Testis (tissue), 3 donors: ENCODE measurements around the gene NOC4L. TPM values are rescaled to one million over a fixed set of nuclear protein-coding genes. Genes with fewer than 3 reads are reported as not detected.
"Not testable (repeated sequence)": the region's sequence is repeated elsewhere in the genome, so short reads cannot be mapped to it uniquely, and the experiment has no call there.

Source experiments
- DNase-seq: peaks from one replicate; pipeline ENCODE4 v3.0.0-alpha.2; 2019
- H3K27ac ChIP-seq, 2 donors: fragments of 200-600 bp; sonication (generic); one replicate each; pipeline ENCODE4 v1.5.1; 2019
- H3K27me3 ChIP-seq: fragments of 200-600 bp; sonication (generic); one replicate; pipeline ENCODE4 v1.5.1; 2019
- H3K36me3 ChIP-seq: fragments of 200-600 bp; sonication (generic); one replicate; pipeline ENCODE4 v1.5.1; 2017; ENCODE audit warnings: low read depth; ENCODE audit errors: missing control alignments
- H3K4me1 ChIP-seq: fragments of 200-600 bp; sonication (generic); one replicate; pipeline ENCODE4 v1.5.1; 2019
- H3K4me3 ChIP-seq, 2 donors: fragments of 200-600 bp; sonication (generic); one replicate each; pipeline ENCODE4 v1.5.1; 2017 to 2019
- H3K9me3 ChIP-seq: fragments of 200-600 bp; sonication (generic); one replicate; pipeline ENCODE4 v1.5.1; 2017
- POLR2A ChIP-seq: fragments of 450-650 bp; IDR thresholded peaks from one replicate; pipeline ENCODE4 v1.6.1; 2017; ENCODE audit warnings: antibody characterized with exemption, mild to moderate bottlenecking, moderate library complexity
- WGBS, 2 donors: methylation state at CpG; one replicate each; pipeline ENCODE4 v1.1.5; 2018; 5-methylcytosine and 5-hydroxymethylcytosine counted together
- intact Hi-C: fragments of 100-400 bp; cut with DNase I; formaldehyde crosslinking; loops from one replicate; pipeline ENCODE4 v1.15.1; 2023; ENCODE audit warnings: low total_unique reads
- polyA plus RNA-seq: library from polyadenylated mRNA; stranded (reverse); fragments of 350-450 nt; fragmentation: Illumina TruSeq; extraction: RNeasy Lipid Tissue Mini Kit (QIAGEN cat#74804); gene quantifications from one replicate; pipeline ENCODE4 v1.2.3, GENCODE V29; 2014; ENCODE audit warnings: low read depth, low replicate concordance; ENCODE audit not compliant: insufficient read depth
- total RNA-seq, 2 donors: library from RNA; depleted of rRNA; stranded (reverse); fragments of >200 nt; gene quantifications; one replicate each; pipeline ENCODE4 v1.2.3, GENCODE V29; 2016
- TF ChIP-seq, protein P1 (sequence below), 3 experiments: fragments of 450-650 bp in 2 of 3; fragments of 200-600 bp in 1 of 3; sonication (generic) in 1 of 3; IDR thresholded peaks; one replicate each; pipeline ENCODE4 v1.5.1; 2016 to 2019; ENCODE audit warnings: antibody characterized with exemption in 3 of 3, mild to moderate bottlenecking in 2 of 3, moderate library complexity in 1 of 3

The NOC4L gene
- total and polyA plus RNA-seq, 3 donors from 2014 or later = 64.4 to 67.2 (median 65.2) TPM

- H3K4me1 ChIP-seq = peaks cover 9% of the 10 kb centered on the region
- no peak for TF ChIP-seq POLR2A
- TF ChIP-seq, protein P1, sequence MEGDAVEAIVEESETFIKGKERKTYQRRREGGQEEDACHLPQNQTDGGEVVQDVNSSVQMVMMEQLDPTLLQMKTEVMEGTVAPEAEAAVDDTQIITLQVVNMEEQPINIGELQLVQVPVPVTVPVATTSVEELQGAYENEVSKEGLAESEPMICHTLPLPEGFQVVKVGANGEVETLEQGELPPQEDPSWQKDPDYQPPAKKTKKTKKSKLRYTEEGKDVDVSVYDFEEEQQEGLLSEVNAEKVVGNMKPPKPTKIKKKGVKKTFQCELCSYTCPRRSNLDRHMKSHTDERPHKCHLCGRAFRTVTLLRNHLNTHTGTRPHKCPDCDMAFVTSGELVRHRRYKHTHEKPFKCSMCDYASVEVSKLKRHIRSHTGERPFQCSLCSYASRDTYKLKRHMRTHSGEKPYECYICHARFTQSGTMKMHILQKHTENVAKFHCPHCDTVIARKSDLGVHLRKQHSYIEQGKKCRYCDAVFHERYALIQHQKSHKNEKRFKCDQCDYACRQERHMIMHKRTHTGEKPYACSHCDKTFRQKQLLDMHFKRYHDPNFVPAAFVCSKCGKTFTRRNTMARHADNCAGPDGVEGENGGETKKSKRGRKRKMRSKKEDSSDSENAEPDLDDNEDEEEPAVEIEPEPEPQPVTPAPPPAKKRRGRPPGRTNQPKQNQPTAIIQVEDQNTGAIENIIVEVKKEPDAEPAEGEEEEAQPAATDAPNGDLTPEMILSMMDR (IDR thresholded peaks at IDR 0.05) = no peak
- H3K9me3 ChIP-seq = no peaks in the 10 kb centered on the region
- H3K27me3 ChIP-seq = no peaks in the 10 kb centered on the region
- no peak overlapping the region for H3K4me3 ChIP-seq
- H3K27ac ChIP-seq = no peak overlapping the region
- no peaks in the 10 kb centered on the region for H3K36me3 ChIP-seq
- intact Hi-C loops = no loop called here
- WGBS, 2 donors = 89 to 95% methylated on average over 10 to 41 of the region's 41 CpGs
- DNase-seq = no peak
These were observed 4.2 kb downstream of the NOC4L start for GRCh38 chr12:132148368-132149045.

- H3K27ac ChIP-seq, H3K4me1 ChIP-seq, H3K36me3 ChIP-seq, H3K9me3 ChIP-seq, intact Hi-C loops, H3K4me3 ChIP-seq, H3K27me3 ChIP-seq, DNase-seq: not testable (repeated sequence)
- 80 to 91% methylated on average over 2 to 6 of the region's 32 CpGs for WGBS, 2 donors
These were observed 5.3 kb downstream of the NOC4L start for GRCh38 chr12:132149526-132149925.

DNA sequence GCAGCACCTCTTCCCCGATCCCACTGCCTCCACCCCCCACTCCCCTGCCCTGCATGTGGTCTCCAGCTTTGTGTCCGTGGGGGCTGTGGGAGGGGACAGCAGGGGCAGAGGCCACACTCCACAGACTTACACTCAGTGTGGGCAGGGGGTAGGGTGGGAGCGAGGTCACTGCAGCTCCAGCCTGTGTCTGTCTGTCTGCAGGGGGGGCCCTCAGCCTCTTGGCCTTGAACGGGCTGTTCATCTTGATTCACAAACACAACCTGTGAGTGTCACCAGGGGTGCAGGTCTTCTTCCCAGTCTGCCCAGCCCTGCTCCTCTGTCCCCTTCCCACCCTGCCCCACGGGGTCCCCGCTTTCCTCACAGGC lies 6.5 kb downstream of the NOC4L start:
- intact Hi-C loops = loop anchor here (10.0 kb wide), 1 partner anchor 264 kb away; no protein-coding TSS in a partner anchor
- no peaks in the 10 kb centered on the region for H3K27me3 ChIP-seq
- no peak for DNase-seq
- WGBS, 2 donors = 91 to 100% methylated on average over 1 to 6 of the region's 6 CpGs
- H3K4me3 ChIP-seq = no peak overlapping the region
- no peak overlapping the region for H3K27ac ChIP-seq
- no peaks in the 10 kb centered on the region for H3K9me3 ChIP-seq
- no peaks in the 10 kb centered on the region for H3K4me1 ChIP-seq
- TF ChIP-seq POLR2A = no peak
- TF ChIP-seq, protein P1 (IDR thresholded peaks at IDR 0.05) = no peak
- no peaks in the 10 kb centered on the region for H3K36me3 ChIP-seq

DNA sequence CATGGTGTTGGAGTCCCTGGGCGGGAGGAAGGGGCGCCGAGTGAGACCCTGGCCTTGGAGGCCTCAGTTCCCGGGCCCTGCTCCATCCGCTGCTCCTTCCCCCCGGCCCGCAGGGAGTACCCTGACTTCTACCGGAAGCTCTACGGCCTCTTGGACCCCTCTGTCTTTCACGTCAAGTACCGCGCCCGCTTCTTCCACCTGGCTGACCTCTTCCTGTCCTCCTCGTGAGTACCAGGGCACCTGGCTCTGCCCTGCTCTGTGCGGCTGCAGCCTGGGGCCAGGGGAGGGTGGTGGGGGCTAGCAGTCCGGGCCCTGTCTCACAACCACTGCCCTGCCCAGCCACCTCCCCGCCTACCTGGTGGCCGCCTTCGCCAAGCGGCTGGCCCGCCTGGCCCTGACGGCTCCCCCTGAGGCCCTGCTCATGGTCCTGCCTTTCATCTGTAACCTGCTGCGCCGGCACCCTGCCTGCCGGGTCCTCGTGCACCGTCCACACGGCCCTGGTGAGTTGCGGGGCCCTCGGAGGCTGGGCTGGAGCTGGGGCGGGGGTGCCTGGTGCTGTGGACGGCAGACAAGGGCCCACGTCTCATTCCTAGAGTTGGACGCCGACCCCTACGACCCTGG lies 7.0 kb downstream of the NOC4L start:
- Histone ChIP-seq H3K27me3 (no peaks in the 10 kb centered on the region), H3K4me1 (no peaks in the 10 kb centered on the region), H3K4me3 (no peak overlapping the region), H3K27ac (no peak overlapping the region), H3K36me3 (no peaks in the 10 kb centered on the region), H3K9me3 (no peaks in the 10 kb centered on the region)
- intact Hi-C loops = loop anchor here (10.0 kb wide), 1 partner anchor 264 kb away; no protein-coding TSS in a partner anchor
- TF ChIP-seq POLR2A = no peak
- TF ChIP-seq, protein P1 (IDR thresholded peaks at IDR 0.05) = no peak
- no peak for DNase-seq
- 95 to 96% methylated on average over 18 to 36 of the region's 36 CpGs for WGBS, 2 donors

DNA sequence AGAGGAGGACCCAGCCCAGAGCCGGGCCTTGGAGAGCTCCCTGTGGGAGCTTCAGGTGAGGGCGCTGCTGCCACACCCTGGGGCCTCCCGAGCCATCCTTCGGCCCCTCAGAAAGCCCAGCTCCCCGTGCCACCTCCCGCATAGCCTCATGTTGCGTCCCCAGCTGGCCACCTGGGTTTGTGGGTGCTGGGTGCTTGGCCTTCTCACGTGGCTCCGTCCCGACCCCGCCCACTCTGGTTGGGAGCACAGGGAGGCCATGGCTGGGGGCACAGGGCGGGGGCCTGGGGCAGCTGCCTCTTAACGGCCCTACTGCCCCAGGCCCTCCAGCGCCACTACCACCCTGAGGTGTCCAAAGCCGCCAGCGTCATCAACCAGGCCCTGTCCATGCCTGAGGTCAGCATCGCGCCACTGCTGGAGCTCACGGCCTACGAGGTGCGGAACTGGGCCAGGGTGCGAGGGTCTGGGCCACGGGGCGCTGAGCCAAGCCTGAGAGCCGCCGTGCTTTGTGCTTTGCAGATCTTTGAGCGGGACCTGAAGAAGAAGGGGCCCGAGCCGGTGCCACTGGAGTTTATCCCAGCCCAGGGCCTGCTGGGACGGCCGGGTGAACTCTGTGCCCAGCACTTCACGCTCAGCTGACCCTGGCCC lies 7.6 kb downstream of the NOC4L start:
- DNase-seq = no peak
- 76 to 93% methylated on average over 5 to 31 of the region's 32 CpGs for WGBS, 2 donors
- intact Hi-C loops = loop anchor here (10.0 kb wide), 1 partner anchor 263 kb away; no protein-coding TSS in a partner anchor
- Histone ChIP-seq H3K27ac (no peak overlapping the region), H3K4me3 (no peak overlapping the region), H3K9me3 (no peaks in the 10 kb centered on the region), H3K4me1 (no peaks in the 10 kb centered on the region), H3K27me3 (no peaks in the 10 kb centered on the region), H3K36me3 (no peaks in the 10 kb centered on the region)
- TF ChIP-seq, protein P1 (IDR thresholded peaks at IDR 0.05) = no peak
- no peak for TF ChIP-seq POLR2A
